H9 (cell line): Measurements from ENCODE around the gene ZNF567. TPM values are rescaled to one million over a fixed set of nuclear protein-coding genes. Genes with fewer than 3 reads are reported as not detected.

ENCODE experiments used
- DNase-seq: peaks from one replicate; pipeline ENCODE4 v3.0.0-alpha.2; 2017
- H2AFZ ChIP-seq: one replicate; pipeline ENCODE4 v1.6.1; 2013; ENCODE audit warnings: mild to moderate bottlenecking, low read length, control low read depth, moderate library complexity
- H2AK5ac ChIP-seq: 2 replicates; pipeline ENCODE4 v1.6.1; 2013; ENCODE audit warnings: low read length, control low read depth, mixed read lengths; ENCODE audit not compliant: insufficient read length
- H2BK120ac ChIP-seq: one replicate; pipeline ENCODE4 v1.6.1; 2013; ENCODE audit warnings: low read depth, mild to moderate bottlenecking, low read length, control low read depth, inconsistent platforms; ENCODE audit not compliant: poor library complexity, severe bottlenecking
- H2BK12ac ChIP-seq: 2 replicates; pipeline ENCODE4 v1.6.1; 2013; ENCODE audit warnings: low read length, control low read depth, mixed read lengths, low read depth; ENCODE audit not compliant: insufficient read length
- H2BK15ac ChIP-seq: 2 replicates; pipeline ENCODE4 v1.6.1; 2013; ENCODE audit warnings: low read depth, low read length, control low read depth
- H2BK20ac ChIP-seq: one replicate; pipeline ENCODE4 v1.6.1; 2013; ENCODE audit warnings: low read depth, mild to moderate bottlenecking, low read length, control low read depth, inconsistent platforms; ENCODE audit not compliant: poor library complexity, severe bottlenecking
- H2BK5ac ChIP-seq: 2 replicates; pipeline ENCODE4 v1.6.1; 2013; ENCODE audit warnings: low read length, control low read depth, mixed read lengths; ENCODE audit not compliant: insufficient read length
- H3K14ac ChIP-seq: 2 replicates; pipeline ENCODE4 v1.6.1; 2013; ENCODE audit warnings: low read length, control low read depth; ENCODE audit not compliant: insufficient read depth
- H3K18ac ChIP-seq: 2 replicates; pipeline ENCODE4 v1.6.1; 2013; ENCODE audit warnings: low read depth, mild to moderate bottlenecking, mixed read lengths, low read length, control low read depth; ENCODE audit not compliant: insufficient read length
- H3K23ac ChIP-seq: 2 replicates; pipeline ENCODE4 v1.6.1; 2013; ENCODE audit warnings: low read length, control low read depth, mixed read lengths, low read depth; ENCODE audit not compliant: insufficient read length
- H3K23me2 ChIP-seq: 2 replicates; pipeline ENCODE4 v1.6.1; 2013; ENCODE audit warnings: low read depth, mild to moderate bottlenecking, mixed read lengths, low read length, control low read depth; ENCODE audit not compliant: insufficient read length, poor library complexity, severe bottlenecking
- H3K27ac ChIP-seq: 2 replicates; pipeline ENCODE4 v1.5.1; 2013; ENCODE audit warnings: low read length, control low read depth, mixed read lengths, low read depth; ENCODE audit not compliant: insufficient read length
- H3K27me3 ChIP-seq: 2 replicates; pipeline ENCODE4 v1.6.1; 2013; ENCODE audit warnings: low read length, control low read depth, inconsistent platforms; ENCODE audit not compliant: insufficient read depth
- H3K4ac ChIP-seq: 2 replicates; pipeline ENCODE4 v1.6.1; 2013; ENCODE audit warnings: low read depth, mild to moderate bottlenecking, control low read depth, inconsistent platforms, low read length, moderate library complexity
- H3K4me1 ChIP-seq: 2 replicates; pipeline ENCODE4 v1.6.1; 2013; ENCODE audit warnings: low read length, control low read depth, inconsistent platforms; ENCODE audit not compliant: insufficient read depth
- H3K4me2 ChIP-seq: 2 replicates; pipeline ENCODE4 v1.6.1; 2013; ENCODE audit warnings: low read length, control low read depth, mixed read lengths; ENCODE audit not compliant: insufficient read length, insufficient read depth
- H3K56ac ChIP-seq: 2 replicates; pipeline ENCODE4 v1.6.1; 2013; ENCODE audit warnings: low read depth, mild to moderate bottlenecking, mixed read lengths, low read length, control low read depth; ENCODE audit not compliant: insufficient read length
- H3K79me1 ChIP-seq: 2 replicates; pipeline ENCODE4 v1.6.1; 2013; ENCODE audit warnings: low read depth, mild to moderate bottlenecking, moderate library complexity, low read length, control low read depth, inconsistent platforms; ENCODE audit not compliant: insufficient read depth, poor library complexity, severe bottlenecking
- H3K79me2 ChIP-seq: 2 replicates; pipeline ENCODE4 v1.6.1; 2013; ENCODE audit warnings: low read length, control low read depth, inconsistent platforms; ENCODE audit not compliant: insufficient read depth
- H3K9ac ChIP-seq: 2 replicates; pipeline ENCODE4 v1.6.1; 2013; ENCODE audit warnings: low read length, control low read depth, mixed read lengths; ENCODE audit not compliant: insufficient read length; ENCODE audit errors: extremely low read depth
- H3K9me3 ChIP-seq: one replicate; pipeline ENCODE4 v1.6.1; 2013; ENCODE audit warnings: low read depth, low read length, inconsistent platforms; ENCODE audit not compliant: control insufficient read depth
- H3T11ph ChIP-seq: one replicate; pipeline ENCODE4 v1.6.1; 2013; ENCODE audit warnings: mild to moderate bottlenecking, low read length, control low read depth, inconsistent platforms
- H4K20me1 ChIP-seq: one replicate; pipeline ENCODE4 v1.6.1; 2013; ENCODE audit not compliant: control insufficient read depth, insufficient read length, insufficient read depth
- H4K5ac ChIP-seq: 2 replicates; pipeline ENCODE4 v1.6.1; 2013; ENCODE audit warnings: low read depth, mild to moderate bottlenecking, mixed read lengths, low read length, control low read depth; ENCODE audit not compliant: insufficient read length
- H4K8ac ChIP-seq: replicated peaks from 2 replicates; pipeline ENCODE4 v1.6.1; 2013; ENCODE audit warnings: low read length, control low read depth, mixed read lengths, low read depth; ENCODE audit not compliant: insufficient read length
- H4K91ac ChIP-seq: 2 replicates; pipeline ENCODE4 v1.6.1; 2013; ENCODE audit warnings: low read depth, mild to moderate bottlenecking, moderate library complexity, mixed read lengths, low read length, control low read depth; ENCODE audit not compliant: insufficient read length
- H3K27ac Mint-ChIP-seq, 3 experiments: 2 replicates in 2 of 3; 3 replicates in 1 of 3; pipeline ENCODE4 v1.8.0; 2020 to 2021; ENCODE audit warnings: mixed read lengths in 3 of 3, mild to moderate bottlenecking in 1 of 3, moderate library complexity in 1 of 3
- H3K27me3 Mint-ChIP-seq: 2 replicates; pipeline ENCODE4 v1.8.0; 2021; ENCODE audit warnings: low read depth, mild to moderate bottlenecking, moderate library complexity, mixed read lengths
- H3K36me3 Mint-ChIP-seq, 3 experiments: 2 replicates in 2 of 3; 3 replicates in 1 of 3; pipeline ENCODE4 v1.8.0; 2020 to 2021; ENCODE audit warnings: low read depth in 3 of 3, mixed read lengths in 3 of 3; ENCODE audit not compliant: insufficient read depth in 1 of 3
- H3K4me1 Mint-ChIP-seq, 2 experiments: 2 replicates each; pipeline ENCODE4 v1.8.0; 2020; ENCODE audit warnings: mixed read lengths in 2 of 2
- H3K4me3 Mint-ChIP-seq, 2 experiments: 2 replicates in 1 of 2; 3 replicates in 1 of 2; pipeline ENCODE4 v1.8.0; 2020 to 2021; ENCODE audit warnings: mild to moderate bottlenecking in 2 of 2, mixed read lengths in 2 of 2, moderate library complexity in 1 of 2
- H3K9me3 Mint-ChIP-seq, 2 experiments: 2 replicates in 1 of 2; 3 replicates in 1 of 2; pipeline ENCODE4 v1.8.0; 2020; ENCODE audit warnings: mild to moderate bottlenecking in 2 of 2, mixed read lengths in 2 of 2, moderate library complexity in 1 of 2
- CTCF ChIP-seq: fragments of 200-600 bp; sonication (generic); conservative IDR thresholded peaks from 3 replicates; pipeline ENCODE4 v1.8.0; 2021; ENCODE audit warnings: antibody characterized with exemption, mild to moderate bottlenecking
- WGBS: extraction: QIAGEN DNeasy Blood & Tissue Kit; methylation state at CpG from one replicate; pipeline ENCODE4 v1.1.7; 2013; ENCODE audit warnings: missing lambda C conversion rate, low lambda C conversion rate, mixed read lengths; ENCODE audit not compliant: insufficient read length; ENCODE audit errors: extremely low coverage; 5-methylcytosine and 5-hydroxymethylcytosine counted together
- total RNA-seq: library from RNA; stranded (reverse); gene quantifications from 2 replicates; pipeline ENCODE4 v1.2.1, GENCODE V29; 2021

ZNF567 gene
- total RNA-seq, 1 experiment from 2014 or later: 16.1 TPM

- no peak for DNase-seq
- H3K27me3 Mint-ChIP-seq: no peaks in the 10 kb centered on the region
These were observed 13.2 kb upstream of the ZNF567 start for GRCh38 chr19:36674201-36674600.

More at GRCh38 chr19:36674201-36674600, 13.2 kb upstream of the ZNF567 start:
- no peak overlapping the region for H3K56ac ChIP-seq
- no peak for TF ChIP-seq CTCF
- no peak overlapping the region for H3T11ph ChIP-seq
- no peak overlapping the region for H3K9ac ChIP-seq
- Mint-ChIP-seq H3K4me3 (no peak overlapping the region), H3K36me3 (peaks cover 14 to 58% (median 33%) of the 10 kb centered on the region in 3 experiments), H3K27ac (no peak overlapping the region), H3K9me3 (peaks cover 4 to 64% of the 10 kb centered on the region in 2 experiments; a peak in 4 of 5 replicates), H3K4me1 (peaks cover 0 to under 1% of the 10 kb centered on the region in 2 experiments; a peak in 2 of 4 replicates)
- H3K9me3 ChIP-seq: no peaks in the 10 kb centered on the region
- H3K27me3 ChIP-seq: no peaks in the 10 kb centered on the region
- H2BK20ac ChIP-seq: no peak overlapping the region
- no peak overlapping the region for H4K91ac ChIP-seq
- no peak overlapping the region for H3K4me2 ChIP-seq
- no peaks in the 10 kb centered on the region for H3K23me2 ChIP-seq
- H3K14ac ChIP-seq: no peak overlapping the region
- H2BK12ac ChIP-seq: no peak overlapping the region
- H2AK5ac ChIP-seq: no peak overlapping the region
- H3K4ac ChIP-seq: no peak overlapping the region
- WGBS: no CpG with 5 or more reads among the region's 2 CpGs
- no peak overlapping the region for H3K27ac ChIP-seq
- no peak overlapping the region for H3K18ac ChIP-seq
- peaks cover 1% of the 10 kb centered on the region; the same call in 1 of the 2 replicates for H3K79me2 ChIP-seq
- no peaks in the 10 kb centered on the region for H4K20me1 ChIP-seq
- no peaks in the 10 kb centered on the region for H3K79me1 ChIP-seq
- no peak overlapping the region for H2BK15ac ChIP-seq
- no peak overlapping the region for H2BK120ac ChIP-seq
- H3K23ac ChIP-seq: no peak overlapping the region
- no peak overlapping the region for H4K8ac ChIP-seq
- no peak overlapping the region for H4K5ac ChIP-seq
- H2BK5ac ChIP-seq: no peak overlapping the region
- no peak overlapping the region for H2AFZ ChIP-seq
- H3K4me1 ChIP-seq: no peaks in the 10 kb centered on the region
